Parathyroid adenoma (tissue), 2 donors: ENCODE measurements around the gene IL36B.

Experiments
- H2AFZ ChIP-seq: fragments of 300-600 bp; sonication (generic); one replicate; pipeline ENCODE4 v1.7.0; 2017; ENCODE audit warnings: antibody characterized with exemption, mild to moderate bottlenecking
- H3K27ac ChIP-seq: fragments of 300-600 bp; sonication (generic); one replicate; pipeline ENCODE4 v1.7.0; 2017
- H3K27me3 ChIP-seq: fragments of 300-600 bp; sonication (generic); one replicate; pipeline ENCODE4 v1.7.0; 2017; ENCODE audit warnings: low read length; ENCODE audit not compliant: control insufficient read depth, insufficient read depth
- H3K36me3 ChIP-seq: fragments of 300-600 bp; sonication (generic); one replicate; pipeline ENCODE4 v1.7.0; 2017; ENCODE audit warnings: low read length; ENCODE audit not compliant: control insufficient read depth, insufficient read depth
- H3K4me1 ChIP-seq: fragments of 300-600 bp; sonication (generic); one replicate; pipeline ENCODE4 v1.7.0; 2017; ENCODE audit warnings: control low read depth
- H3K4me2 ChIP-seq: fragments of 300-600 bp; sonication (generic); one replicate; pipeline ENCODE4 v1.7.0; 2017; ENCODE audit warnings: low read length
- H3K4me3 ChIP-seq: fragments of 300-600 bp; sonication (generic); one replicate; pipeline ENCODE4 v1.7.0; 2017; ENCODE audit warnings: low read depth, low read length
- H3K79me2 ChIP-seq: fragments of 300-600 bp; sonication (generic); one replicate; pipeline ENCODE4 v1.7.0; 2017; ENCODE audit warnings: control low read depth
- H3K9ac ChIP-seq: fragments of 300-600 bp; sonication (generic); one replicate; pipeline ENCODE4 v1.7.0; 2017; ENCODE audit warnings: mild to moderate bottlenecking
- H3K9me3 ChIP-seq: fragments of 300-600 bp; sonication (generic); one replicate; pipeline ENCODE4 v1.7.0; 2017; ENCODE audit warnings: low read length; ENCODE audit not compliant: control insufficient read depth
- CTCF ChIP-seq: fragments of 300-600 bp; sonication (generic); IDR thresholded peaks from one replicate; pipeline ENCODE4 v1.7.0; 2017; ENCODE audit warnings: antibody characterized with exemption, mild to moderate bottlenecking
- donor health status: primary hyperparathyroidism.

IL36B gene

GRCh38 chr2:113012436-113013335 lies 40.0 kb downstream of the IL36B start:
- no peak for TF ChIP-seq CTCF
- Histone ChIP-seq H3K27me3 (no peaks in the 10 kb centered on the region), H3K4me2 (no peak overlapping the region), H3K4me3 (no peak overlapping the region), H3K4me1 (no peaks in the 10 kb centered on the region), H3K36me3 (no peaks in the 10 kb centered on the region), H3K9ac (no peak overlapping the region), H2AFZ (no peak overlapping the region), H3K27ac (no peak overlapping the region), H3K9me3 (no peaks in the 10 kb centered on the region), H3K79me2 (no peaks in the 10 kb centered on the region)

- Histone ChIP-seq H3K79me2 (no peaks in the 10 kb centered on the region), H3K4me2 (no peak overlapping the region), H2AFZ (no peak overlapping the region), H3K4me1 (no peaks in the 10 kb centered on the region), H3K9ac (no peak overlapping the region), H3K9me3 (no peaks in the 10 kb centered on the region), H3K27ac (no peak overlapping the region), H3K36me3 (no peaks in the 10 kb centered on the region), H3K27me3 (no peaks in the 10 kb centered on the region), H3K4me3 (no peak overlapping the region)
- TF ChIP-seq CTCF: no peak
Measured at GRCh38 chr2:113011108-113011507, 41.6 kb downstream of the IL36B start.

- Histone ChIP-seq H3K79me2 (no peaks in the 10 kb centered on the region), H3K4me2 (no peak overlapping the region), H3K9ac (no peak overlapping the region), H2AFZ (no peak overlapping the region), H3K4me3 (no peak overlapping the region), H3K4me1 (no peaks in the 10 kb centered on the region), H3K27me3 (no peaks in the 10 kb centered on the region), H3K9me3 (no peaks in the 10 kb centered on the region), H3K36me3 (no peaks in the 10 kb centered on the region), H3K27ac (no peak overlapping the region)
- no peak for TF ChIP-seq CTCF
Measured at GRCh38 chr2:113010088-113010487, 42.6 kb downstream of the IL36B start.

GRCh38 chr2:113009622-113010021 lies 43.0 kb downstream of the IL36B start:
- no peak overlapping the region for H3K9ac ChIP-seq
- no peaks in the 10 kb centered on the region for H3K27me3 ChIP-seq
- H3K79me2 ChIP-seq: no peaks in the 10 kb centered on the region
- no peaks in the 10 kb centered on the region for H3K36me3 ChIP-seq
- H3K27ac ChIP-seq: no peak overlapping the region
- no peaks in the 10 kb centered on the region for H3K4me1 ChIP-seq
- TF ChIP-seq CTCF: no peak
- no peak overlapping the region for H3K4me3 ChIP-seq
- no peak overlapping the region for H2AFZ ChIP-seq
- H3K9me3 ChIP-seq: no peaks in the 10 kb centered on the region
- H3K4me2 ChIP-seq: no peak overlapping the region

- no peak for TF ChIP-seq CTCF
- Histone ChIP-seq H3K79me2 (no peaks in the 10 kb centered on the region), H3K27me3 (no peaks in the 10 kb centered on the region), H3K9me3 (no peaks in the 10 kb centered on the region), H3K4me2 (no peak overlapping the region), H3K27ac (no peak overlapping the region), H3K9ac (no peak overlapping the region), H2AFZ (no peak overlapping the region), H3K36me3 (no peaks in the 10 kb centered on the region), H3K4me1 (no peaks in the 10 kb centered on the region), H3K4me3 (no peak overlapping the region)
Measured at GRCh38 chr2:113007250-113007649, 45.4 kb downstream of the IL36B start.
